HEK293 (cell line): ENCODE data around the gene PIEZO1.

Experiments used
- CTCF ChIA-PET: fragments of 350-600 bp; formaldehyde crosslinking; extraction: SDS; loops from one replicate; lab custom pipeline; 2021; ENCODE audit warnings: antibody characterized with exemption; lab: Yijun Ruan, JAX
- POLR2A ChIA-PET: fragments of 300-600 bp; formaldehyde crosslinking; extraction: SDS; loops from one replicate; lab custom pipeline; 2020; ENCODE audit warnings: antibody characterized with exemption, inconsistent platforms; lab: Yijun Ruan, JAX
- H3K27ac ChIP-seq: fragments of 200-500 bp; sonication (Bioruptor generic); 2 replicates; pipeline ENCODE4 v1.5.1; 2014; ENCODE audit warnings: low read depth, low read length, control low read depth, inconsistent platforms; ENCODE audit errors: extremely low read depth
- H3K36me3 ChIP-seq, 2 experiments: fragments of 200-500 bp in 1 of 2; sonication (Bioruptor generic) in 1 of 2; 1 replicate in 1 of 2; 2 replicates in 1 of 2; pipeline ENCODE4 v1.5.1; 2014 to 2017; ENCODE audit warnings: inconsistent platforms in 2 of 2, low read length in 2 of 2; ENCODE audit not compliant: control insufficient read depth in 2 of 2, insufficient read depth in 1 of 2
- H3K4me1 ChIP-seq: fragments of 200-500 bp; sonication (Bioruptor generic); 2 replicates; pipeline ENCODE4 v1.5.1; 2014; ENCODE audit warnings: mild to moderate bottlenecking, low read length, inconsistent platforms; ENCODE audit not compliant: control insufficient read depth, insufficient read depth
- H3K4me3 ChIP-seq: 2 replicates; pipeline ENCODE4 v1.5.1; 2011; ENCODE audit warnings: low read depth, mild to moderate bottlenecking, control low read depth, low read length, moderate library complexity
- H3K9me3 ChIP-seq: fragments of 200-500 bp; sonication (Bioruptor generic); 2 replicates; pipeline ENCODE4 v1.5.1; 2014; ENCODE audit warnings: low read depth, low read length, inconsistent platforms; ENCODE audit not compliant: control insufficient read depth, insufficient read depth
- BCL11A ChIP-seq: fragments of 450-650 bp; formaldehyde crosslinking; IDR thresholded peaks from 2 replicates; pipeline ENCODE4 v1.5.1; 2016; ENCODE audit warnings: low read depth, missing biosample characterization, missing genetic modification characterization
- GFI1B ChIP-seq: fragments of 450-650 bp; formaldehyde crosslinking; IDR thresholded peaks from 2 replicates; pipeline ENCODE4 v1.5.1; 2016; ENCODE audit warnings: missing biosample characterization, missing genetic modification characterization
- PBX3 ChIP-seq: sonication (generic); formaldehyde crosslinking; IDR thresholded peaks from 2 replicates; pipeline ENCODE4 v1.8.1; 2022; ENCODE audit warnings: mild to moderate bottlenecking, moderate library complexity, missing genetic modification reagents
- PRDM1 ChIP-seq: fragments of 450-650 bp; formaldehyde crosslinking; IDR thresholded peaks from 2 replicates; pipeline ENCODE4; 2016; ENCODE audit warnings: missing biosample characterization, missing genetic modification characterization
- YY2 ChIP-seq: fragments of 450-650 bp; formaldehyde crosslinking; IDR thresholded peaks from 2 replicates; pipeline ENCODE4 v1.5.1; 2016; ENCODE audit warnings: missing biosample characterization, missing genetic modification characterization
- ZBTB10 ChIP-seq: fragments of 450-650 bp; formaldehyde crosslinking; IDR thresholded peaks from 2 replicates; pipeline ENCODE4 v1.5.1; 2016; ENCODE audit warnings: missing biosample characterization, missing genetic modification characterization
- ZBTB17 ChIP-seq: fragments of 450-650 bp; formaldehyde crosslinking; IDR thresholded peaks from 2 replicates; pipeline ENCODE4 v1.5.1; 2016; ENCODE audit warnings: missing biosample characterization, missing genetic modification characterization
- ZBTB44 ChIP-seq: fragments of 450-650 bp; IDR thresholded peaks from 2 replicates; pipeline ENCODE4 v1.5.1; 2018; ENCODE audit warnings: missing biosample characterization, mild to moderate bottlenecking, missing genetic modification characterization
- ZNF16 ChIP-seq: fragments of 450-650 bp; formaldehyde crosslinking; IDR thresholded peaks from 2 replicates; pipeline ENCODE4 v1.5.1; 2016; ENCODE audit warnings: low read depth, missing biosample characterization, missing genetic modification characterization
- ZNF174 ChIP-seq: fragments of 450-650 bp; formaldehyde crosslinking; IDR thresholded peaks from 2 replicates; pipeline ENCODE4 v1.5.0; 2017; ENCODE audit warnings: missing biosample characterization, mild to moderate bottlenecking, missing genetic modification characterization
- ZNF184 ChIP-seq: fragments of 450-650 bp; IDR thresholded peaks from 2 replicates; pipeline ENCODE4 v1.5.1; 2018; ENCODE audit warnings: missing biosample characterization, mild to moderate bottlenecking, missing genetic modification characterization
- ZNF19 ChIP-seq: fragments of 450-650 bp; formaldehyde crosslinking; IDR thresholded peaks from 2 replicates; pipeline ENCODE4; 2016; ENCODE audit warnings: missing biosample characterization, missing genetic modification characterization, low read depth
- ZNF214 ChIP-seq: fragments of 450-650 bp; formaldehyde crosslinking; IDR thresholded peaks from 2 replicates; pipeline ENCODE4 v1.5.1; 2017; ENCODE audit warnings: missing biosample characterization, mild to moderate bottlenecking, missing genetic modification characterization, borderline replicate concordance
- ZNF248 ChIP-seq: fragments of 450-650 bp; formaldehyde crosslinking; IDR thresholded peaks from 2 replicates; pipeline ENCODE4 v1.5.1; 2017; ENCODE audit warnings: missing biosample characterization, missing genetic modification characterization
- ZNF404 ChIP-seq: fragments of 450-650 bp; formaldehyde crosslinking; IDR thresholded peaks from 2 replicates; pipeline ENCODE4 v1.5.1; 2017; ENCODE audit warnings: missing biosample characterization, missing genetic modification characterization
- ZNF521 ChIP-seq: fragments of 450-650 bp; formaldehyde crosslinking; IDR thresholded peaks from 2 replicates; pipeline ENCODE4 v1.5.1; 2017; ENCODE audit warnings: missing biosample characterization, mild to moderate bottlenecking, missing genetic modification characterization
- ZNF623 ChIP-seq: fragments of 450-650 bp; formaldehyde crosslinking; IDR thresholded peaks from 2 replicates; pipeline ENCODE4 v1.5.1; 2016; ENCODE audit warnings: missing biosample characterization, missing genetic modification characterization
- ZNF792 ChIP-seq: fragments of 450-650 bp; formaldehyde crosslinking; IDR thresholded peaks from 2 replicates; pipeline ENCODE4 v1.5.1; 2016; ENCODE audit warnings: missing biosample characterization, missing genetic modification characterization
- TF ChIP-seq, protein P1 (sequence below): fragments of 450-650 bp; formaldehyde crosslinking; IDR thresholded peaks from 2 replicates; pipeline ENCODE4 v1.5.1; 2016; ENCODE audit warnings: missing biosample characterization, missing genetic modification characterization, borderline replicate concordance
- TF ChIP-seq, protein P2 (sequence below): fragments of 450-650 bp; formaldehyde crosslinking; IDR thresholded peaks from 2 replicates; pipeline ENCODE4 v1.5.1; 2016; ENCODE audit warnings: missing biosample characterization, missing genetic modification characterization

The PIEZO1 gene

GRCh38 chr16:88716201-88716600, 68.8 kb downstream of the PIEZO1 start:
- POLR2A ChIA-PET, result interaction anchor here (0.6 to 1.5 kb wide), 2 partner anchors 17 to 28 kb away, joined by 3 read pairs; no protein-coding TSS in a partner anchor
- H3K36me3 ChIP-seq, result peaks cover 0 to 83% of the 10 kb centered on the region in 2 experiments; a peak in 1 of 3 replicates
- H3K4me1 ChIP-seq, result no peaks in the 10 kb centered on the region
- H3K4me3 ChIP-seq, result no peak overlapping the region
- CTCF ChIA-PET, result interaction anchor here (0.5 to 2.8 kb wide), 2 partner anchors 21 to 75 kb away, joined by 3 to 22 read pairs; no protein-coding TSS in a partner anchor
- TF ChIP-seq ZNF184, result no peak
- TF ChIP-seq YY2 (tag by site-specific recombination), result no peak
- no peak for TF ChIP-seq ZNF214 (tag by site-specific recombination)
- no peak for TF ChIP-seq PRDM1 (tag by site-specific recombination)
- no peak for TF ChIP-seq ZNF19
- no peak for TF ChIP-seq ZNF174 (tag by site-specific recombination)
- no peak for TF ChIP-seq ZNF16
- no peak for TF ChIP-seq ZNF521
- TF ChIP-seq ZNF248 (tag by site-specific recombination), result no peak
- TF ChIP-seq, protein P1, sequence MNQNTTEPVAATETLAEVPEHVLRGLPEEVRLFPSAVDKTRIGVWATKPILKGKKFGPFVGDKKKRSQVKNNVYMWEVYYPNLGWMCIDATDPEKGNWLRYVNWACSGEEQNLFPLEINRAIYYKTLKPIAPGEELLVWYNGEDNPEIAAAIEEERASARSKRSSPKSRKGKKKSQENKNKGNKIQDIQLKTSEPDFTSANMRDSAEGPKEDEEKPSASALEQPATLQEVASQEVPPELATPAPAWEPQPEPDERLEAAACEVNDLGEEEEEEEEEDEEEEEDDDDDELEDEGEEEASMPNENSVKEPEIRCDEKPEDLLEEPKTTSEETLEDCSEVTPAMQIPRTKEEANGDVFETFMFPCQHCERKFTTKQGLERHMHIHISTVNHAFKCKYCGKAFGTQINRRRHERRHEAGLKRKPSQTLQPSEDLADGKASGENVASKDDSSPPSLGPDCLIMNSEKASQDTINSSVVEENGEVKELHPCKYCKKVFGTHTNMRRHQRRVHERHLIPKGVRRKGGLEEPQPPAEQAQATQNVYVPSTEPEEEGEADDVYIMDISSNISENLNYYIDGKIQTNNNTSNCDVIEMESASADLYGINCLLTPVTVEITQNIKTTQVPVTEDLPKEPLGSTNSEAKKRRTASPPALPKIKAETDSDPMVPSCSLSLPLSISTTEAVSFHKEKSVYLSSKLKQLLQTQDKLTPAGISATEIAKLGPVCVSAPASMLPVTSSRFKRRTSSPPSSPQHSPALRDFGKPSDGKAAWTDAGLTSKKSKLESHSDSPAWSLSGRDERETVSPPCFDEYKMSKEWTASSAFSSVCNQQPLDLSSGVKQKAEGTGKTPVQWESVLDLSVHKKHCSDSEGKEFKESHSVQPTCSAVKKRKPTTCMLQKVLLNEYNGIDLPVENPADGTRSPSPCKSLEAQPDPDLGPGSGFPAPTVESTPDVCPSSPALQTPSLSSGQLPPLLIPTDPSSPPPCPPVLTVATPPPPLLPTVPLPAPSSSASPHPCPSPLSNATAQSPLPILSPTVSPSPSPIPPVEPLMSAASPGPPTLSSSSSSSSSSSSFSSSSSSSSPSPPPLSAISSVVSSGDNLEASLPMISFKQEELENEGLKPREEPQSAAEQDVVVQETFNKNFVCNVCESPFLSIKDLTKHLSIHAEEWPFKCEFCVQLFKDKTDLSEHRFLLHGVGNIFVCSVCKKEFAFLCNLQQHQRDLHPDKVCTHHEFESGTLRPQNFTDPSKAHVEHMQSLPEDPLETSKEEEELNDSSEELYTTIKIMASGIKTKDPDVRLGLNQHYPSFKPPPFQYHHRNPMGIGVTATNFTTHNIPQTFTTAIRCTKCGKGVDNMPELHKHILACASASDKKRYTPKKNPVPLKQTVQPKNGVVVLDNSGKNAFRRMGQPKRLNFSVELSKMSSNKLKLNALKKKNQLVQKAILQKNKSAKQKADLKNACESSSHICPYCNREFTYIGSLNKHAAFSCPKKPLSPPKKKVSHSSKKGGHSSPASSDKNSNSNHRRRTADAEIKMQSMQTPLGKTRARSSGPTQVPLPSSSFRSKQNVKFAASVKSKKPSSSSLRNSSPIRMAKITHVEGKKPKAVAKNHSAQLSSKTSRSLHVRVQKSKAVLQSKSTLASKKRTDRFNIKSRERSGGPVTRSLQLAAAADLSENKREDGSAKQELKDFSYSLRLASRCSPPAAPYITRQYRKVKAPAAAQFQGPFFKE (tag by site-specific recombination), result no peak
- H3K9me3 ChIP-seq, result no peaks in the 10 kb centered on the region
- H3K27ac ChIP-seq, result no peak overlapping the region

GRCh38 chr16:88715312-88716190, 69.5 kb downstream of the PIEZO1 start:
- Histone ChIP-seq H3K9me3 (no peaks in the 10 kb centered on the region), H3K27ac (no peak overlapping the region), H3K4me3 (no peak overlapping the region), H3K4me1 (no peaks in the 10 kb centered on the region), H3K36me3 (peaks cover 0 to 76% of the 10 kb centered on the region in 2 experiments; a peak in 1 of 3 replicates)
- CTCF ChIA-PET, result no interaction called here
- POLR2A ChIA-PET, result interaction anchor here (0.6 to 1.5 kb wide), 3 partner anchors 18 to 55 kb away, joined by 3 read pairs; no protein-coding TSS in a partner anchor
- TF ChIP-seq ZNF404 (tag by site-specific recombination) (no peak), BCL11A (no peak), ZBTB10 (tag by site-specific recombination) (no peak), ZNF792 (tag by site-specific recombination) (no peak), ZNF623 (tag by site-specific recombination) (no peak), ZNF184 (no peak), ZBTB44 (tag by site-specific recombination) (no peak), GFI1B (no peak), ZBTB17 (tag by site-specific recombination) (no peak), PBX3 (CRISPR knock-in tag) (no peak)
- TF ChIP-seq, protein P2, sequence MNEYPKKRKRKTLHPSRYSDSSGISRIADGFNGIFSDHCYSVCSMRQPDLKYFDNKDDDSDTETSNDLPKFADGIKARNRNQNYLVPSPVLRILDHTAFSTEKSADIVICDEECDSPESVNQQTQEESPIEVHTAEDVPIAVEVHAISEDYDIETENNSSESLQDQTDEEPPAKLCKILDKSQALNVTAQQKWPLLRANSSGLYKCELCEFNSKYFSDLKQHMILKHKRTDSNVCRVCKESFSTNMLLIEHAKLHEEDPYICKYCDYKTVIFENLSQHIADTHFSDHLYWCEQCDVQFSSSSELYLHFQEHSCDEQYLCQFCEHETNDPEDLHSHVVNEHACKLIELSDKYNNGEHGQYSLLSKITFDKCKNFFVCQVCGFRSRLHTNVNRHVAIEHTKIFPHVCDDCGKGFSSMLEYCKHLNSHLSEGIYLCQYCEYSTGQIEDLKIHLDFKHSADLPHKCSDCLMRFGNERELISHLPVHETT (tag by site-specific recombination), result no peak
